ENCODE data around the gene CCBE1.

The CCBE1 gene

DNA sequence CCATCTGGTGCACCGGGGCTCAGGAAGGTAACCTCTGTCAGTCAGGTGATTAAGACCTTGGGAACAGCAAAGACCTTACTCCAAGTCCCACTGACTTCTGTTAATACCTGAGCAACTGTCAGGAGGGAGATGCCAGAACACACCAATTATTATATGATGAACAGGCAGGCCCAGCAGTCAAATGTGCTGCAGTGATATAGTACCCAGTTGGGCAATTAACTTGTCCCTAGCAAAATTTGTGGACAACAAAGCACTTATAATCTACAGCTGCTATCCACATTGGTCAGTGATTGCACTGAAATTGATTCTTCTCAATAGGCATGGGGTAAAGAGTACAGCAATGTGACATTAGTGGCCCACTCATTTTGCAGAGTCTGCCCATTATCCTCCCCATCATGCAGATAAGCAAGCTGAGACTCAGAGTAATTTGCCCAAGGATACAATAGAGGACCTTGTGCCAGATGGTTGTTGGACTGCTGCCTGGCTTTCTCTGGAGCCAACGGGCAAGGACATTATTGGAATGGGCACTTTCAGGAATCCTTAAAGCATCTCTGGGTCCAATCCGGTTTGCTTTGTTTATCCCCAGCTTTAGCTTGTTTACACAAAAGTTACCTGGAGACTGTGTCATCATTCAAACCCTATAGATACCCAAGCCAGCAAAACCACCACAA lies 147.6 kb downstream of the CCBE1 start:
- TF ChIP-seq, protein P1, sequence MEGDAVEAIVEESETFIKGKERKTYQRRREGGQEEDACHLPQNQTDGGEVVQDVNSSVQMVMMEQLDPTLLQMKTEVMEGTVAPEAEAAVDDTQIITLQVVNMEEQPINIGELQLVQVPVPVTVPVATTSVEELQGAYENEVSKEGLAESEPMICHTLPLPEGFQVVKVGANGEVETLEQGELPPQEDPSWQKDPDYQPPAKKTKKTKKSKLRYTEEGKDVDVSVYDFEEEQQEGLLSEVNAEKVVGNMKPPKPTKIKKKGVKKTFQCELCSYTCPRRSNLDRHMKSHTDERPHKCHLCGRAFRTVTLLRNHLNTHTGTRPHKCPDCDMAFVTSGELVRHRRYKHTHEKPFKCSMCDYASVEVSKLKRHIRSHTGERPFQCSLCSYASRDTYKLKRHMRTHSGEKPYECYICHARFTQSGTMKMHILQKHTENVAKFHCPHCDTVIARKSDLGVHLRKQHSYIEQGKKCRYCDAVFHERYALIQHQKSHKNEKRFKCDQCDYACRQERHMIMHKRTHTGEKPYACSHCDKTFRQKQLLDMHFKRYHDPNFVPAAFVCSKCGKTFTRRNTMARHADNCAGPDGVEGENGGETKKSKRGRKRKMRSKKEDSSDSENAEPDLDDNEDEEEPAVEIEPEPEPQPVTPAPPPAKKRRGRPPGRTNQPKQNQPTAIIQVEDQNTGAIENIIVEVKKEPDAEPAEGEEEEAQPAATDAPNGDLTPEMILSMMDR (IDR thresholded peaks at IDR 0.05; ENCODE audit: low read depth, low read length), result no peak
- H3K27me3 ChIP-seq, result no peaks in the 10 kb centered on the region
- H3K9me3 ChIP-seq, result no peaks in the 10 kb centered on the region
- DNase-seq, result no peak
- H3K4me1 ChIP-seq, result peaks cover 2% of the 10 kb centered on the region; the same call in 1 of the 2 replicates
- H3K36me3 ChIP-seq, result no peaks in the 10 kb centered on the region
- H3K4me3 ChIP-seq (ENCODE audit: low read depth, low read length), result no peak overlapping the region

DNA sequence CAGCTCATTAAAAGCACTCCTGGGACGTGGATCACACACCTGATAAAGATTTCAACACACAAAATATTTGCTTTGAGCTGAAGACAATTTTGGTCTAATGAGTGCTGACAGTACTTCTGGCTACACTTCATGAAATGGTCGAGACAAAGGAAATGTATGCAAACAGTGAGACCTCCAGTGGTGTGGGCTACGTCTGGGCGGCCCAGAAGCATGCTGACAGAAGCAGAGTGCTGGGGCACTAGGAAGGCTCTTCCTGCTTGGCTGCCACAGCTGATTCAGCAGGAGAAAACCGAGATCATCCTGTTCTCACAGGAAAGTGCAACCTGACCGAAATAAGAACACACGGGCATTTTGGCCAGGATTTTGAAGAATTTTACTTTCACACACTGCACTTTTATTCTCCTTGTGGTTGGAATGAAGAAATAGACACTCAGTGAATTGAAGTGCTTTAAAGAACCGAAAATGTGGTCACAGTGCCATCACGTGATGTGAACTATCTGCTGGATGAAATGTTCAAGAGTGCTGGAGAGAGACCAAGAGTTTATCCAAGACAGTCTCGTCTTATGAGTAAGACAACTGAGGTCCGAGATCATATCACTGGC lies 149.5 kb downstream of the CCBE1 start:
- Histone ChIP-seq H3K4me3 (ENCODE audit: low read depth, low read length) (no peak overlapping the region), H3K4me1 (no peaks in the 10 kb centered on the region), H3K27me3 (no peaks in the 10 kb centered on the region), H3K36me3 (no peaks in the 10 kb centered on the region), H3K9me3 (no peaks in the 10 kb centered on the region)
- TF ChIP-seq, protein P1 (IDR thresholded peaks at IDR 0.05; ENCODE audit: low read depth, low read length), result no peak
- DNase-seq, result no peak

DNA sequence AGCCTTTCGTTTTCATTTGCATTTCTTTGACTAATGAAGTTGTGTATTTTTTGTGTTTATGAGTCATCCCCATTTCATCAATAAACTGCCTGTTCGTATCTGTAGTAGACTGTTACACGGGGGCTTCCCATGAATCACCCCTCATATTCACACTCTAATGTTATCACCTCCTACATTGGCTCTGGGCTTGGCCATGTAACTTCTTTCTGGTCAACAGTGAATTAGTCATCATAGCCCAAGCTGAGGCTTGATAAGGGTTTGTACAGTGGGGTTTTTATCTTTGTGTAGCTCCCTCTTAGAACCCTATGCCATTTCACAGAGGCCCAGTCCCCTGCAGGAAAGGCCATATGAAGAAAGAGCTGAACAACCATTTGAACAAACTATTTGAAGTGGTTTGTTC lies 151.0 kb downstream of the CCBE1 start:
- H3K9me3 ChIP-seq, result no peaks in the 10 kb centered on the region
- no peaks in the 10 kb centered on the region for H3K36me3 ChIP-seq
- DNase-seq, result no peak
- TF ChIP-seq, protein P1 (IDR thresholded peaks at IDR 0.05; ENCODE audit: low read depth, low read length), result no peak
- H3K27me3 ChIP-seq, result no peaks in the 10 kb centered on the region
- no peaks in the 10 kb centered on the region for H3K4me1 ChIP-seq
- no peak overlapping the region for H3K4me3 ChIP-seq (ENCODE audit: low read depth, low read length)

DNA sequence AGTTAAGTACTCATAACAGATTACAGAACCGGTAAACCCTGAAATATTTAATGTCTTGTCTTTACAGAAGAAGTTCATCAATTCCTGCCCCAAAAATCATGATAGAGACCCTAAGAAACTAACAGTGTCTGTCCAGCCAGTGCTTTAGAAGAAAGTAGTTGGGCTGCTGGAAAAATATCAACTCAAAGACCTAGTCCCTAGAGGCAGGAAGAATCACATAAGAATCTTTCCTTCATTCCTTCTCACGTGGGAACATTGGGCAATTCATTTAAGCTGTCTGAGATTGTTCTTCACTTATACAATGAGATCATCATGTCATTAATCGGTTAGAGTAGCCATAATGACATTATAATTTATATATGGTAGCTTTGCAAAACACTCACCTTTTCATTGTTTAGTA lies 156.4 kb downstream of the CCBE1 start:
- H3K4me1 ChIP-seq, result no peaks in the 10 kb centered on the region
- DNase-seq, result no peak
- TF ChIP-seq, protein P1 (IDR thresholded peaks at IDR 0.05; ENCODE audit: low read depth, low read length), result no peak
- H3K27me3 ChIP-seq, result no peaks in the 10 kb centered on the region
- H3K4me3 ChIP-seq (ENCODE audit: low read depth, low read length), result no peak overlapping the region
- no peaks in the 10 kb centered on the region for H3K9me3 ChIP-seq
- H3K36me3 ChIP-seq, result no peaks in the 10 kb centered on the region

DNA sequence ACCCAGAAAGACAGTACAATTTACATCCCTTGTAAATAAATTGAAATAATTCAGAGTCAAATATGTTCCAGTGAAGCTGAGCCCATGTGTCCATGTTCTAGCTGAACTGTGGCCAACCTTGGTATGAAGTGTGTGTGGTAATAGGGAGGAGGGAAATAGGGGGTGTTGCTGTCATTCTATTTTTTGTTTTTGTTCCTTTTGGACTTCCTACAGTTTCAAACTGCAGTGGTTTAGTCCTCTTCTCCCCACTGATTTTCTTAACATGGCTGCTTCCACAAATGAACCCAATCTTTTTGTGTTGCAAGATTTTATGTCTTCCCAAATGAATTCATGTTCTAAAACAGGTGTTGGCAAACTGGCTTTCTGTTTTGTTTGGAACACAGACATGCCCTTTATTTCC lies 156.9 kb downstream of the CCBE1 start:
- H3K4me1 ChIP-seq, result no peaks in the 10 kb centered on the region
- H3K9me3 ChIP-seq, result no peaks in the 10 kb centered on the region
- H3K36me3 ChIP-seq, result no peaks in the 10 kb centered on the region
- no peaks in the 10 kb centered on the region for H3K27me3 ChIP-seq
- H3K4me3 ChIP-seq (ENCODE audit: low read depth, low read length), result no peak overlapping the region
- TF ChIP-seq, protein P1 (IDR thresholded peaks at IDR 0.05; ENCODE audit: low read depth, low read length), result no peak
- DNase-seq, result no peak

DNA sequence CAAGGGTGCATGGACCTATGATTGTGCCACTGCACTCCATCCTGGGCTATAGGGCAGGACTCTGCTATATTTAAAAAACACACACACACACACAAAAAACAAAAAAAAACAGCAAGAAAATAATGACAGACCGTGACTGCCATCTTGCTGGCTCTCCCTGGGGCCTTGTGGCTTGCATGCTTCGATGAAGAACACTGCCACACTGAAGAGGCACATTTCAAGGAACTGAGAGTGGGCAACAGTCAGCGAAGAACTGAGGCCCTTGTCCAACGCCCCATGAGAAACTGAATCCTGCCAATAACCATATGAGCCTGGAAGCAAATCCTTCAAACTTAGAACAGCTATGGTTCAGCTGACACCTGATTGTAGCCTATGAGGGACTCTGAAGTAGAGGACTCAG lies 158.1 kb downstream of the CCBE1 start:
- no peaks in the 10 kb centered on the region for H3K27me3 ChIP-seq
- H3K9me3 ChIP-seq, result no peaks in the 10 kb centered on the region
- H3K36me3 ChIP-seq, result no peaks in the 10 kb centered on the region

More for the DNA sequence above, 158.1 kb downstream of the CCBE1 start:
- no peak for DNase-seq
- TF ChIP-seq, protein P1 (IDR thresholded peaks at IDR 0.05; ENCODE audit: low read depth, low read length), result no peak
- Histone ChIP-seq H3K4me3 (ENCODE audit: low read depth, low read length) (no peak overlapping the region), H3K4me1 (no peaks in the 10 kb centered on the region)
